Mononuclear cell (primary cell): ENCODE results near the gene ZC3H6. TPM values are rescaled to one million over a fixed set of nuclear protein-coding genes. Genes with fewer than 3 reads are reported as not detected.

Experiments
- H3K27me3 ChIP-seq: 2 replicates; pipeline ENCODE4 v1.6.0; 2011; ENCODE audit warnings: low read length, control low read depth; ENCODE audit not compliant: insufficient read depth
- H3K4me1 ChIP-seq: 2 replicates; pipeline ENCODE4 v1.5.1; 2011; ENCODE audit warnings: mild to moderate bottlenecking, low read length, control low read depth; ENCODE audit not compliant: insufficient read depth
- H3K4me3 ChIP-seq: 2 replicates; pipeline ENCODE4 v1.5.1; 2011; ENCODE audit warnings: mild to moderate bottlenecking, low read length, moderate library complexity
- H3K9me3 ChIP-seq: 2 replicates; pipeline ENCODE4 v1.5.1; 2011; ENCODE audit warnings: low read depth, mild to moderate bottlenecking, control low read depth, low read length
- total RNA-seq: library from RNA; depleted of rRNA; stranded (reverse); fragments of >200 nt; gene quantifications from one replicate; pipeline ENCODE4 v1.2.3, GENCODE V29; 2012

ZC3H6 gene
- 10.2 TPM for total RNA-seq

- Histone ChIP-seq H3K27me3 (no peaks in the 10 kb centered on the region), H3K4me3 (peak within 1 kb of the TSS; percentile 100)
Measured at GRCh38 chr2:112275311-112275886, at the start of gene ZC3H6. Gene ZC3H6, plus strand, starts transcription at chr2:112275597. Its CDS starts 398 bp downstream, at chr2:112275995.

GRCh38 chr2:112229348-112229747, 46.0 kb upstream of the ZC3H6 start:
- Histone ChIP-seq H3K9me3 (no peaks in the 10 kb centered on the region), H3K4me3 (no peak overlapping the region), H3K27me3 (no peaks in the 10 kb centered on the region), H3K4me1 (no peaks in the 10 kb centered on the region)

More at GRCh38 chr2:112275311-112275886, at the start of gene ZC3H6:
- peaks cover 4% of the 10 kb centered on the region for H3K4me1 ChIP-seq
- no peaks in the 10 kb centered on the region for H3K9me3 ChIP-seq

GRCh38 chr2:112230371-112230770, 45.0 kb upstream of the ZC3H6 start:
- H3K4me3 ChIP-seq = no peak overlapping the region
- H3K4me1 ChIP-seq = no peaks in the 10 kb centered on the region
- no peaks in the 10 kb centered on the region for H3K27me3 ChIP-seq
- H3K9me3 ChIP-seq = no peaks in the 10 kb centered on the region

- no peaks in the 10 kb centered on the region for H3K4me1 ChIP-seq
- no peaks in the 10 kb centered on the region for H3K27me3 ChIP-seq
- no peaks in the 10 kb centered on the region for H3K9me3 ChIP-seq
- H3K4me3 ChIP-seq = no peak overlapping the region
Measured at GRCh38 chr2:112239862-112240261, 35.5 kb upstream of the ZC3H6 start.

- Histone ChIP-seq H3K9me3 (no peaks in the 10 kb centered on the region), H3K4me1 (no peaks in the 10 kb centered on the region), H3K4me3 (no peak overlapping the region), H3K27me3 (no peaks in the 10 kb centered on the region)
Measured at GRCh38 chr2:112242384-112242783, 33.0 kb upstream of the ZC3H6 start.

GRCh38 chr2:112243233-112243632, 32.2 kb upstream of the ZC3H6 start:
- no peak overlapping the region for H3K4me3 ChIP-seq
- no peaks in the 10 kb centered on the region for H3K9me3 ChIP-seq
- H3K27me3 ChIP-seq = no peaks in the 10 kb centered on the region
- H3K4me1 ChIP-seq = no peaks in the 10 kb centered on the region

- H3K4me1 ChIP-seq = no peaks in the 10 kb centered on the region
- no peaks in the 10 kb centered on the region for H3K9me3 ChIP-seq
- no peaks in the 10 kb centered on the region for H3K27me3 ChIP-seq
- no peak overlapping the region for H3K4me3 ChIP-seq
Measured at GRCh38 chr2:112244854-112245253, 30.5 kb upstream of the ZC3H6 start.

GRCh38 chr2:112251271-112251670, 24.1 kb upstream of the ZC3H6 start:
- no peaks in the 10 kb centered on the region for H3K9me3 ChIP-seq
- H3K4me1 ChIP-seq = peaks cover 20% of the 10 kb centered on the region
- H3K4me3 ChIP-seq = no peak overlapping the region
- H3K27me3 ChIP-seq = no peaks in the 10 kb centered on the region

- Histone ChIP-seq H3K27me3 (no peaks in the 10 kb centered on the region), H3K4me1 (peaks cover 26% of the 10 kb centered on the region), H3K4me3 (no peak overlapping the region), H3K9me3 (no peaks in the 10 kb centered on the region)
Measured at GRCh38 chr2:112253261-112253815, 22.1 kb upstream of the ZC3H6 start.

- peak within 1 kb of the TSS; percentile 62 for H3K4me3 ChIP-seq
- H3K4me1 ChIP-seq = peaks cover 32% of the 10 kb centered on the region
- H3K27me3 ChIP-seq = no peaks in the 10 kb centered on the region
- H3K9me3 ChIP-seq = no peaks in the 10 kb centered on the region
Measured at GRCh38 chr2:112254466-112255240, 20.7 kb upstream of the ZC3H6 start, which contains the start of gene ZC3H8. Gene ZC3H8, minus strand, starts transcription at chr2:112255042. Its CDS starts 61 bp downstream, at chr2:112254981.

- H3K27me3 ChIP-seq = no peaks in the 10 kb centered on the region
- no peaks in the 10 kb centered on the region for H3K9me3 ChIP-seq
- peaks cover 34% of the 10 kb centered on the region for H3K4me1 ChIP-seq
- H3K4me3 ChIP-seq = no peak overlapping the region
Measured at GRCh38 chr2:112255875-112256274, 19.5 kb upstream of the ZC3H6 start.

GRCh38 chr2:112256654-112257053, 18.7 kb upstream of the ZC3H6 start:
- peaks cover 34% of the 10 kb centered on the region for H3K4me1 ChIP-seq
- H3K9me3 ChIP-seq = no peaks in the 10 kb centered on the region
- no peaks in the 10 kb centered on the region for H3K27me3 ChIP-seq
- no peak overlapping the region for H3K4me3 ChIP-seq

- Histone ChIP-seq H3K27me3 (no peaks in the 10 kb centered on the region), H3K4me1 (peaks cover 34% of the 10 kb centered on the region), H3K4me3 (no peak overlapping the region), H3K9me3 (no peaks in the 10 kb centered on the region)
Measured at GRCh38 chr2:112257575-112257974, 17.8 kb upstream of the ZC3H6 start.

- Histone ChIP-seq H3K4me1 (peaks cover 25% of the 10 kb centered on the region), H3K4me3 (no peak overlapping the region), H3K27me3 (no peaks in the 10 kb centered on the region), H3K9me3 (no peaks in the 10 kb centered on the region)
Measured at GRCh38 chr2:112259509-112260294, 15.7 kb upstream of the ZC3H6 start.

- Histone ChIP-seq H3K4me1 (peaks cover 22% of the 10 kb centered on the region), H3K9me3 (no peaks in the 10 kb centered on the region), H3K4me3 (no peak overlapping the region), H3K27me3 (no peaks in the 10 kb centered on the region)
Measured at GRCh38 chr2:112260295-112260625, 15.1 kb upstream of the ZC3H6 start.
